ENCODE results near the gene ZNF77. TPM values are rescaled to one million over a fixed set of nuclear protein-coding genes. Genes with fewer than 3 reads are reported as not detected.
"Not testable (repeated sequence)": the region's sequence is repeated elsewhere in the genome, so short reads cannot be mapped to it uniquely, and the experiment has no call there.

The ZNF77 gene
- total RNA-seq, 2 donors from 2014 or later, result 1.2 to 4.6 TPM

DNA sequence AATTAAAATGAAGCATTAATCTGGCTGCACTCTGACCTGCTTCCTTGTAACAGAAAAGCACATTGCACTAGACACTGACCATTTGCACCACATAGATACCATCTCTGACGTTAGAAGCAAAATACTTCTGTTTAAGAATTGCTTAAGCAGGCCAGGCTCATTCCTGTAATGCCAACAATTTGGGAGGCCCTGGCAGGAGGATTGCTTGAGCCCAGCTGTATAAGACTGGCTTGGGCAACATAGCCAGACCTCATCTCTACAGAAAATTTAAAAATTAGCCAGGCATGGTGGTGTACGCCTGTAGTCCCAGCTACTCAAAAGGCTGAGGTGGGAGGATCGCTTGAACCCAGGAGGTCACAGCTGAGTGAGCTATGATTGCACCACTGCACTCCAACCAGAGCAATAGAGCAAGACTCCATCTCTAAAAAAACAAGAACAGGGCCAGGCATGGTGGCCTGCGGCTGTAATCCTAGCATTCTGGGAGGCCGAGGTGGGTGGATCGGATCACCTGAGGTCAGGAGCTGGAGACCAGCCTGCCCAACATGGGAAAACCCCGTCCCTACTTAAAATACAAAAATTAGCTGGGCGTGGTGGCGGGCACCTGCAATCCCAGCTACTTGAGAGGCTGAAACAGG, 25.5 kb upstream of the ZNF77 start:
- TF ChIP-seq CTCF (IDR thresholded peaks at IDR 0.05), result no peak
- H3K9me3 ChIP-seq, result no peaks in the 10 kb centered on the region
- H3K4me1 ChIP-seq (ENCODE audit: control insufficient read depth in 1 of 2, low read depth in 2 of 2), result peaks cover 6 to 10% of the 10 kb centered on the region in 2 donors
- no peak overlapping the region for H3K27ac ChIP-seq
- no peak overlapping the region for H3K4me3 ChIP-seq
- no peaks in the 10 kb centered on the region for H3K36me3 ChIP-seq
- no peaks in the 10 kb centered on the region for H3K27me3 ChIP-seq (replicated peaks; ENCODE audit: insufficient read depth)
- DNase-seq (ENCODE audit: low spot score), result no peak
- ATAC-seq (ENCODE audit: insufficient number of reproducible peaks, low FRiP score, low read depth), result no peak

DNA sequence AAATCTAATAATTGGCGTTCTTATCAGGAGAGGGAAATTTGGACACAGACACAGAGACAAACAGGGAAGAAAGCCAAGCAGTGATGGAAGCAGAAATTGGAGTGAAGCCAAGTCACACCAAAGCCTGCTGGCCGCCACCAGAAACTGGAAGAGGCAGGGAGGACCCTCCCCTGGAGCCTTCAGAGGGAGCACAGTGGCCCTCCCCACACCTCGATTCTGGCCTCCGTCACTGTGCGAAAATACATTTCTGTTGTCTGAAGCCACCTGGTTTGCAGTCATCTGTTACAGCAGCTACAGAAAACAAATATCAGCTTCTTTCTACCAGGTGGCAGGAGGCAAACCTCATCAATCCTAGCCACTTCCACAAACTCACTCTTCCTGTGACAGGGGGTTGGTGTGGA, 24.3 kb upstream of the ZNF77 start:
- no peak for TF ChIP-seq CTCF (IDR thresholded peaks at IDR 0.05)
- Histone ChIP-seq H3K4me1 (ENCODE audit: control insufficient read depth in 1 of 2, low read depth in 2 of 2) (peaks cover 2 to 10% of the 10 kb centered on the region in 2 donors), H3K27ac (no peak overlapping the region), H3K9me3 (no peaks in the 10 kb centered on the region), H3K27me3 (replicated peaks; ENCODE audit: insufficient read depth) (no peaks in the 10 kb centered on the region), H3K4me3 (no peak overlapping the region), H3K36me3 (no peaks in the 10 kb centered on the region)
- DNase-seq (ENCODE audit: low spot score) (no peak), ATAC-seq (ENCODE audit: insufficient number of reproducible peaks, low FRiP score, low read depth) (no peak)

- DNase-seq (ENCODE audit: low spot score) (no peak), ATAC-seq (ENCODE audit: insufficient number of reproducible peaks, low FRiP score, low read depth) (no peak)
- no peaks in the 10 kb centered on the region for H3K9me3 ChIP-seq
- no peak for TF ChIP-seq CTCF (IDR thresholded peaks at IDR 0.05)
- H3K4me1 ChIP-seq (ENCODE audit: control insufficient read depth in 1 of 2, low read depth in 2 of 2), result peaks cover 2 to 10% of the 10 kb centered on the region in 2 donors
- H3K4me3 ChIP-seq, result no peak overlapping the region
- no peak overlapping the region for H3K27ac ChIP-seq
- H3K27me3 ChIP-seq (replicated peaks; ENCODE audit: insufficient read depth), result no peaks in the 10 kb centered on the region
- H3K36me3 ChIP-seq, result no peaks in the 10 kb centered on the region
These were observed 23.2 kb upstream of the ZNF77 start for GRCh38 chr19:2967972-2968371.

DNA sequence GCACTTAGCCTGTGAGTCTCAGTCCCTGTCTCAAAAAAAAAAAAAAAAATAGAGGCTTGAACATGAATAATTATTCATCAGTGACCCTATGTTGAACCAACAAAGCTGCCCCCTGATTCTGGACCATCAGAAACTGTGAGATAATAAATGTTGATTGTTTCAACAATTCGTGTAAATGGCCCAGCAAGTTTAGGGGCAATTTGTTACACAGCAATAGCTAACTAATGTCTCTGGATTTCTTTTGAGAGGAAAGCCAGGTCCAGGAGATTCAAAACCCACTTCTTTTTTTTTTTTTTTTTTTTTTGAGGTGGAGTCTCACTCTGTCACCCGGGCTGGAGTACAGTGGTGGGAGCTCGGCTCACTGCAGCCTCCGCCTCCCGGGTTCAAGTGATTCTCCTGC, 20.1 kb upstream of the ZNF77 start:
- H3K9me3 ChIP-seq, result no peaks in the 10 kb centered on the region
- no peak overlapping the region for H3K4me3 ChIP-seq
- ATAC-seq (ENCODE audit: insufficient number of reproducible peaks, low FRiP score, low read depth), result no peak
- TF ChIP-seq CTCF (IDR thresholded peaks at IDR 0.05), result no peak
- H3K27ac ChIP-seq, result no peak overlapping the region
- H3K4me1 ChIP-seq (ENCODE audit: control insufficient read depth in 1 of 2, low read depth in 2 of 2), result peaks cover 2 to 10% of the 10 kb centered on the region in 2 donors
- no peak for DNase-seq (ENCODE audit: low spot score)
- no peaks in the 10 kb centered on the region for H3K27me3 ChIP-seq (replicated peaks; ENCODE audit: insufficient read depth)
- no peaks in the 10 kb centered on the region for H3K36me3 ChIP-seq

DNA sequence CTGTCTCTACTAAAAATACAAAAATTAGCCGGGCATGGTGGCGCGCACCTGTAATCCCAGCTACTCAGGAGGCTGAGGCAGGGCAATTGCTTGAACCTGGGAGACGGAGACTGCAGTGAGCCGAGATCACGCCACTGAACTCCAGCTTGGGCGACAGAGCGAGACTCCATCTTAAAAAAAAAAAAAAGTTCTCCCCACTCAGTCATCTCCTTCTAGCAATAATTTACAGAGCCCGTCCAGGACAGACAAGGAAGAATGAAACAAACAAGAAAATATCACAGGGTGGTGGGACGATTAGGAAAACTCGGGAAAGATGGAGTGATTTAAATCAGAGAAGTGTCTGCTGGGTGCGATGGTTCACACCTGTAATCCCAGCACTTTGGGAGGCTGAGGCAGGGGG, 18.9 kb upstream of the ZNF77 start:
- not testable (repeated sequence) for H3K4me3 ChIP-seq; H3K9me3 ChIP-seq; H3K27ac ChIP-seq; DNase-seq (ENCODE audit: low spot score); H3K36me3 ChIP-seq; ATAC-seq (ENCODE audit: insufficient number of reproducible peaks, low FRiP score, low read depth); H3K4me1 ChIP-seq (ENCODE audit: control insufficient read depth in 1 of 2, low read depth in 2 of 2); H3K27me3 ChIP-seq (replicated peaks; ENCODE audit: insufficient read depth)

DNA sequence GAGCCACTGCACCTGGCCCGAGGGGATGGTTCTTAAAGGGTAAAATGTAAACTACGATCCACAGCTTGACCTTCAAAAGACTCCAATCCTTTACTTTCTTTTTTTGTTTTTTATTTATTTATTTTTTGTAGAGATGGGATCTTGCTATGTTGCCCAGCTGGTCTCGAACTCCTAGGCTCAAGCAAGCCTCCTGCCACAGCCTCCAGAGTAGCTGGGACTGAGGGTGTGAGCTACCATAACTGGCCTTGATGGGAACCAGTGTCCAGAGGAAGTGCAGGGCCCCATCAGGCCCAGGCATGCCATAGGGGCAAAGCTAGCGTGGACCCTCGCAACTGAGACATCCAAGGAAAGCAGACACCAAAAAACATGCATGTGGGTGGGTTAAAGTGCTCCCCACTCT, 18.4 kb upstream of the ZNF77 start:
- no peaks in the 10 kb centered on the region for H3K4me1 ChIP-seq (ENCODE audit: control insufficient read depth in 1 of 2, low read depth in 2 of 2)
- H3K36me3 ChIP-seq, result no peaks in the 10 kb centered on the region
- H3K4me3 ChIP-seq, result no peak overlapping the region
- H3K27me3 ChIP-seq (replicated peaks; ENCODE audit: insufficient read depth), result no peaks in the 10 kb centered on the region
- DNase-seq (ENCODE audit: low spot score), result no peak
- TF ChIP-seq CTCF (IDR thresholded peaks at IDR 0.05), result no peak
- no peaks in the 10 kb centered on the region for H3K9me3 ChIP-seq
- no peak for ATAC-seq (ENCODE audit: insufficient number of reproducible peaks, low FRiP score, low read depth)
- no peak overlapping the region for H3K27ac ChIP-seq
